ENCODE measurements around the gene GCK. TPM values are rescaled to one million over a fixed set of nuclear protein-coding genes. Genes with fewer than 3 reads are reported as not detected.
A peak's percentile ranks its signal among the peaks of the same experiment; 100 is the strongest.

The GCK gene
- total RNA-seq, 1 experiment from 2014 or later = not detected

GRCh38 chr7:44156453-44157010 is 32.7 kb downstream of the GCK start:
- no peak for DNase-seq
- no TSS peak for BruUV-seq (replicated peaks)
- Histone ChIP-seq H3K4me2 (ENCODE audit: low read length) (no peak overlapping the region), H4K20me1 (ENCODE audit: low read length) (no peaks in the 10 kb centered on the region), H3K9me2 (replicated peaks; ENCODE audit: low read length) (no peaks in the 10 kb centered on the region), H3K27me3 (ENCODE audit: low read length) (no peaks in the 10 kb centered on the region), H3F3A (ENCODE audit: low read length, unreplicated experiment) (no peaks in the 10 kb centered on the region), H3K4me1 (ENCODE audit: insufficient read depth, low read length) (no peaks in the 10 kb centered on the region), H3K4me3 (ENCODE audit: low read length) (no peak overlapping the region), H3K9ac (ENCODE audit: low read length) (no peak overlapping the region), H3K36me3 (ENCODE audit: low read depth, low read length) (no peaks in the 10 kb centered on the region), H3K27ac (ENCODE audit: low read length) (no peak overlapping the region), H3K9me3 (ENCODE audit: low read length) (no peaks in the 10 kb centered on the region), H2AFZ (ENCODE audit: low read length) (no peak overlapping the region), H3K79me2 (ENCODE audit: low read length) (no peaks in the 10 kb centered on the region)
- TF ChIP-seq EZH2phosphoT487 (IDR thresholded peaks at IDR 0.05; ENCODE audit: borderline replicate concordance, low read length) (no peak), CTCF (conservative IDR thresholded peaks at IDR 0.05; ENCODE audit: low read depth, low read length) (no peak), EZH2 (IDR thresholded peaks at IDR 0.05; ENCODE audit: low read length, unreplicated experiment) (no peak)
- ChIA-PET CTCF (no interaction called here), POLR2A (ENCODE audit: unreplicated experiment) (no interaction called here)
- intact Hi-C loops (cut with micrococcal nuclease) = no loop called here
- ATAC-seq = no peak

DNA sequence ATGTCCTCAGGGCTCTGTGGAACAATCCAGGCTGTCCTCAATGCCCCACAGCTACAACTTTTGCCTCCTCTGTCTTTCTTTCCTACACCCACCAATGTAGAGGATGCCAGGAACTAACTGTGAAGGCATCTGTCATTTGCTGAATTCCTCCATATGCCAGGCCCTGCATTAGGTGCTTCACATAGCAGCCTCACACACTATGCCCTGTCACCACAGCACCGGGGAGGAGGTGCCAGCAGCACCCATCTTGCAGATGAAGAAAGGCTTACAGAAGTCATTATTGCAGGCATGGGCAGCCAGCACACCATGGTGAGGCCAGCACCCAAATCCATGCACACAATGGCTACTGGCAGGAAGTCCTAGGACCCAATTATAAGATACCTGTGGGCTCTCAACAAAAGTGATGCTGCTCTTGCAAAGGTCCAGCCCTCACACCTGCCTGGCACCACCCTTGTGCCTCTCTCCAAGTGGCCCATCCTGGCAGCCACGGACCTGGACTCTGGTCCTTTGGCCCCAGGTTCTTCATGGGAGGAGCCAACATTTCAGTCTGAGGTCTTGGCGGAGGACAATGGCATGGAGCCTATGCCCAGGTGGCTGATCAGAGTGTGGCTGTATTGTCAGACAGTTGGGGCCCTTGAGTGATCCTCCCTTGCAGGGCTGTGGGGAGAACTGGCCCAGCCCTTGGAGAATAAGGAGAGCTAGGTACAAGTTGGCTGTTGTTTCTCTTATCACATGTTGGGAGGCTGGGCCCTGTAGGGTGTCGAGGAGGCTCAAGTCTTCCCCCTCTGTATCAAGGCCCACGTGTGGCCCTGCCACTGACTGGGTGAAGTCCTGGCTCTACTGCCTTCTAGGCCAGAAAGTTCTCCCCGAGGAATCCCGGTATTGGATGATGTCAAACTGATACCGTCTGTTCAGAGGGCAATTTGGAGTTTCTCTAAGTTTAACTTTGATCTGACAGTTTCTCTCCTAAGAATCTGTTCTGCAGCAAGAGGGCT is 33.8 kb downstream of the GCK start:
- H3K9me2 ChIP-seq (replicated peaks; ENCODE audit: low read length) = no peaks in the 10 kb centered on the region
- no peaks in the 10 kb centered on the region for H3K36me3 ChIP-seq (ENCODE audit: low read depth, low read length)
- ATAC-seq (no peak), DNase-seq (no peak)
- ChIA-PET CTCF (no interaction called here), POLR2A (ENCODE audit: unreplicated experiment) (no interaction called here)
- H3K9me3 ChIP-seq (ENCODE audit: low read length) = no peaks in the 10 kb centered on the region
- H3K9ac ChIP-seq (ENCODE audit: low read length) = no peak overlapping the region
- no peaks in the 10 kb centered on the region for H4K20me1 ChIP-seq (ENCODE audit: low read length)
- H3K79me2 ChIP-seq (ENCODE audit: low read length) = no peaks in the 10 kb centered on the region
- no peak overlapping the region for H3K27ac ChIP-seq (ENCODE audit: low read length)
- no peak overlapping the region for H3K4me2 ChIP-seq (ENCODE audit: low read length)
- intact Hi-C loops (cut with micrococcal nuclease) = no loop called here
- TF ChIP-seq EZH2 (IDR thresholded peaks at IDR 0.05; ENCODE audit: low read length, unreplicated experiment) (no peak), CTCF (conservative IDR thresholded peaks at IDR 0.05; ENCODE audit: low read depth, low read length) (no peak), EZH2phosphoT487 (IDR thresholded peaks at IDR 0.05; ENCODE audit: borderline replicate concordance, low read length) (no peak)
- BruUV-seq (replicated peaks) = no TSS peak
- H3K4me3 ChIP-seq (ENCODE audit: low read length) = no peak overlapping the region
- no peaks in the 10 kb centered on the region for H3K4me1 ChIP-seq (ENCODE audit: insufficient read depth, low read length)
- no peak overlapping the region for H2AFZ ChIP-seq (ENCODE audit: low read length)
- no peaks in the 10 kb centered on the region for H3F3A ChIP-seq (ENCODE audit: low read length, unreplicated experiment)
- H3K27me3 ChIP-seq (ENCODE audit: low read length) = no peaks in the 10 kb centered on the region

DNA sequence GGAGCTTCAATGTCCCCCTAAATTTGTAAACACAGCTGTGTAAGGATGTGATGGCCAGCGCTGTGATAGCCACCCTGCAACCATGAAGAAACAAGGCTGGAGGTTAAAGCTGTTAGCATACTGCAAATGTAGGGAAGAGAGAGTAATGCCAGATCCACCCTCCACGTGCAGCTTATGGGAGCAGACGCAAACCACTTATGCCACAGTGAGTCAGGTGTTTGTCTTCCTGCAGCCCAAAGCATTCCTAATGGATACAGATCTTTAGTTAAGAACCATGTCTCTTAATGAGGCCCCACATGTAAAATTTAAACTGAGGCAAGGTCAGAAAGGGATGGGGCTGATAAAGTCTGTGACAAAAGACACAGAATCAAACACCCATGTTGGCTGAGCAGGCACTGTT is 34.5 kb downstream of the GCK start:
- H3K27ac ChIP-seq (ENCODE audit: low read length) = no peak overlapping the region
- H3K27me3 ChIP-seq (ENCODE audit: low read length) = no peaks in the 10 kb centered on the region
- POLR2A ChIA-PET (ENCODE audit: unreplicated experiment) = interaction anchor here (0.7 kb wide), 1 partner anchor 76 kb away, joined by 4 read pairs; no protein-coding TSS in a partner anchor
- intact Hi-C loops (cut with micrococcal nuclease) = no loop called here
- ATAC-seq (peak; percentile 39; the same call in 1 of the 2 replicates), DNase-seq (peak; percentile 26)
- H3K9me3 ChIP-seq (ENCODE audit: low read length) = no peaks in the 10 kb centered on the region
- H3K79me2 ChIP-seq (ENCODE audit: low read length) = no peaks in the 10 kb centered on the region
- H3F3A ChIP-seq (ENCODE audit: low read length, unreplicated experiment) = no peaks in the 10 kb centered on the region
- no peaks in the 10 kb centered on the region for H3K9me2 ChIP-seq (replicated peaks; ENCODE audit: low read length)
- BruUV-seq (replicated peaks) = no TSS peak
- no peak overlapping the region for H3K4me3 ChIP-seq (ENCODE audit: low read length)
- TF ChIP-seq EZH2 (IDR thresholded peaks at IDR 0.05; ENCODE audit: low read length, unreplicated experiment) (no peak), EZH2phosphoT487 (IDR thresholded peaks at IDR 0.05; ENCODE audit: borderline replicate concordance, low read length) (no peak)
- no peak overlapping the region for H3K9ac ChIP-seq (ENCODE audit: low read length)
- H3K4me1 ChIP-seq (ENCODE audit: insufficient read depth, low read length) = no peaks in the 10 kb centered on the region
- CTCF ChIA-PET = no interaction called here
- H2AFZ ChIP-seq (ENCODE audit: low read length) = no peak overlapping the region
- H3K4me2 ChIP-seq (ENCODE audit: low read length) = no peak overlapping the region
- no peaks in the 10 kb centered on the region for H3K36me3 ChIP-seq (ENCODE audit: low read depth, low read length)
- no peaks in the 10 kb centered on the region for H4K20me1 ChIP-seq (ENCODE audit: low read length)
